Activated CD4-positive, alpha-beta T cell treated with anti-CD3 and anti-CD28 coated beads for 36 hours (primary cell): Measurements from ENCODE around the gene DGKD. TPM values are rescaled to one million over a fixed set of nuclear protein-coding genes. Genes with fewer than 3 reads are reported as not detected.

ENCODE experiments used
- ATAC-seq: fragments of 200-7000 bp; cut with Tn5 transposase; one replicate; pipeline ENCODE4 v1.10.0; 2021; ENCODE audit warnings: mild to moderate bottlenecking, moderate library complexity
- CTCF ChIA-PET: fragments of 350-600 bp; sonication (Branson Sonifier 250); formaldehyde crosslinking; loops from one replicate; lab custom pipeline; 2021; ENCODE audit warnings: antibody characterized with exemption; lab: Charles Lee
- POLR2A ChIA-PET: fragments of 350-600 bp; sonication (Branson Sonifier 250); formaldehyde crosslinking; loops from one replicate; lab custom pipeline; 2021; ENCODE audit warnings: antibody characterized with exemption, inconsistent platforms; lab: Charles Lee
- DNase-seq: peaks from one replicate; pipeline ENCODE4 v3.0.0-alpha.2; 2020
- H3K27ac Mint-ChIP-seq: one replicate; pipeline ENCODE4 v1.8.0; 2021; ENCODE audit warnings: mixed read lengths
- H3K27me3 Mint-ChIP-seq: one replicate; pipeline ENCODE4 v1.8.0; 2021; ENCODE audit warnings: mixed read lengths
- H3K36me3 Mint-ChIP-seq: one replicate; pipeline ENCODE4 v1.8.0; 2021; ENCODE audit warnings: low read depth, mixed read lengths
- H3K4me1 Mint-ChIP-seq: one replicate; pipeline ENCODE4 v1.8.0; 2021; ENCODE audit warnings: mixed read lengths
- H3K4me3 Mint-ChIP-seq: one replicate; pipeline ENCODE4 v1.8.0; 2021; ENCODE audit warnings: mild to moderate bottlenecking, moderate library complexity, mixed read lengths
- H3K9me3 Mint-ChIP-seq: one replicate; pipeline ENCODE4 v1.8.0; 2021; ENCODE audit warnings: low read depth, mixed read lengths
- intact Hi-C, 2 experiments: fragments of 100-400 bp; cut with DNase I in 1 of 2; cut with micrococcal nuclease in 1 of 2; formaldehyde crosslinking; loops; one replicate each; pipeline versions ENCODE4 v1.14.2 to v1.15.1; 2022 to 2024; cut with DNase I, micrococcal nuclease
- total RNA-seq, 2 experiments: library from RNA; stranded (reverse); gene quantifications; one replicate each; pipeline ENCODE4 v1.2.3, GENCODE V29; 2021

The DGKD gene
- total RNA-seq, 2 experiments from 2014 or later = 57.0 to 62.6 TPM

GRCh38 chr2:233361297-233361696 is 7.0 kb downstream of the DGKD start:
- DNase-seq (no peak), ATAC-seq (no peak)
- H3K9me3 Mint-ChIP-seq = peaks cover 4% of the 10 kb centered on the region
- H3K36me3 Mint-ChIP-seq = peaks cover 42% of the 10 kb centered on the region
- POLR2A ChIA-PET = no interaction called here
- H3K4me1 Mint-ChIP-seq = peaks cover 54% of the 10 kb centered on the region
- no peaks in the 10 kb centered on the region for H3K27me3 Mint-ChIP-seq
- CTCF ChIA-PET = interaction anchor here (0.7 to 1.5 kb wide), 2 partner anchors 11 to 18 kb away, joined by 3 read pairs; no protein-coding TSS in a partner anchor
- H3K4me3 Mint-ChIP-seq = no peak overlapping the region
- intact Hi-C loops = no loop called here
- H3K27ac Mint-ChIP-seq = peak overlapping the region; percentile 19

- CTCF ChIA-PET = interaction anchor here (1.1 to 1.4 kb wide), 2 partner anchors 9 to 24 kb away, joined by 3 read pairs; no protein-coding TSS in a partner anchor
- H3K36me3 Mint-ChIP-seq = peaks cover 31% of the 10 kb centered on the region
Measured at GRCh38 chr2:233362742-233363141, 8.4 kb downstream of the DGKD start.

GRCh38 chr2:233363744-233364235 is 9.5 kb downstream of the DGKD start:
- Mint-ChIP-seq H3K27ac (no peak overlapping the region), H3K4me1 (peaks cover 45% of the 10 kb centered on the region), H3K4me3 (no peak overlapping the region), H3K27me3 (no peaks in the 10 kb centered on the region), H3K36me3 (peaks cover 24% of the 10 kb centered on the region), H3K9me3 (peaks cover 4% of the 10 kb centered on the region)
- DNase-seq = no peak
- ChIA-PET CTCF (interaction anchor here (0.6 to 1.4 kb wide), 3 partner anchors 10 to 26 kb away, joined by 3 read pairs; no protein-coding TSS in a partner anchor), POLR2A (no interaction called here)
- ATAC-seq = peak; percentile 65
- intact Hi-C loops = no loop called here

More at GRCh38 chr2:233362742-233363141, 8.4 kb downstream of the DGKD start:
- Mint-ChIP-seq H3K27ac (no peak overlapping the region), H3K9me3 (peaks cover 4% of the 10 kb centered on the region), H3K4me3 (no peak overlapping the region), H3K27me3 (no peaks in the 10 kb centered on the region), H3K4me1 (peaks cover 47% of the 10 kb centered on the region)
- POLR2A ChIA-PET = interaction anchor here (0.7 kb wide), 1 partner anchor 23 kb away, joined by 5 read pairs; no protein-coding TSS in a partner anchor
- no peak for ATAC-seq
- no peak for DNase-seq
- intact Hi-C loops = no loop called here

GRCh38 chr2:233365861-233366520 is 11.7 kb downstream of the DGKD start:
- no peaks in the 10 kb centered on the region for H3K27me3 Mint-ChIP-seq
- ATAC-seq = no peak
- H3K4me1 Mint-ChIP-seq = peaks cover 41% of the 10 kb centered on the region
- H3K9me3 Mint-ChIP-seq = peaks cover 4% of the 10 kb centered on the region
- H3K36me3 Mint-ChIP-seq = peaks cover 16% of the 10 kb centered on the region
- DNase-seq = no peak
- CTCF ChIA-PET = interaction anchor here (0.5 to 1.2 kb wide), 6 partner anchors 10 to 627 kb away, joined by 3 to 5 read pairs (median 4); partner anchors contain the start of gene DGKD
- intact Hi-C loops = no loop called here
- POLR2A ChIA-PET = interaction anchor here (0.6 kb wide), 2 partner anchors 12 to 23 kb away, joined by 3 to 4 read pairs; no protein-coding TSS in a partner anchor
- no peak overlapping the region for H3K27ac Mint-ChIP-seq
- H3K4me3 Mint-ChIP-seq = no peak overlapping the region

GRCh38 chr2:233367586-233367985 is 13.3 kb downstream of the DGKD start:
- Mint-ChIP-seq H3K27me3 (no peaks in the 10 kb centered on the region), H3K4me1 (peaks cover 41% of the 10 kb centered on the region), H3K9me3 (peaks cover 4% of the 10 kb centered on the region), H3K4me3 (no peak overlapping the region), H3K27ac (no peak overlapping the region), H3K36me3 (peaks cover 13% of the 10 kb centered on the region)
- ChIA-PET POLR2A (no interaction called here), CTCF (interaction anchor here (0.9 to 1.2 kb wide), 2 partner anchors 10 to 75 kb away, joined by 4 read pairs; no protein-coding TSS in a partner anchor)
- ATAC-seq (no peak), DNase-seq (no peak)
- intact Hi-C loops = no loop called here

- intact Hi-C loops = no loop called here
- H3K27ac Mint-ChIP-seq = peak overlapping the region; percentile 22
- H3K9me3 Mint-ChIP-seq = peaks cover 1% of the 10 kb centered on the region
- H3K4me1 Mint-ChIP-seq = peaks cover 43% of the 10 kb centered on the region
- no peak for ATAC-seq
- peaks cover 13% of the 10 kb centered on the region for H3K36me3 Mint-ChIP-seq
- H3K4me3 Mint-ChIP-seq = no peak overlapping the region
- POLR2A ChIA-PET = no interaction called here
- DNase-seq = no peak
- H3K27me3 Mint-ChIP-seq = no peaks in the 10 kb centered on the region
- CTCF ChIA-PET = no interaction called here
Measured at GRCh38 chr2:233368756-233369155, 14.5 kb downstream of the DGKD start.

GRCh38 chr2:233369462-233369861 is 15.2 kb downstream of the DGKD start:
- DNase-seq = no peak
- Mint-ChIP-seq H3K27ac (no peak overlapping the region), H3K9me3 (no peaks in the 10 kb centered on the region), H3K4me1 (peaks cover 40% of the 10 kb centered on the region), H3K36me3 (peaks cover 10% of the 10 kb centered on the region), H3K4me3 (no peak overlapping the region), H3K27me3 (no peaks in the 10 kb centered on the region)
- ChIA-PET POLR2A (no interaction called here), CTCF (no interaction called here)
- ATAC-seq = no peak
- intact Hi-C loops = no loop called here

GRCh38 chr2:233369897-233370685 is 15.8 kb downstream of the DGKD start:
- no peaks in the 10 kb centered on the region for H3K27me3 Mint-ChIP-seq
- H3K4me1 Mint-ChIP-seq = peaks cover 38% of the 10 kb centered on the region
- H3K4me3 Mint-ChIP-seq = no peak overlapping the region
- ChIA-PET CTCF (no interaction called here), POLR2A (no interaction called here)
- intact Hi-C loops = no loop called here
- no peaks in the 10 kb centered on the region for H3K9me3 Mint-ChIP-seq
- no peak overlapping the region for H3K27ac Mint-ChIP-seq
- DNase-seq = no peak
- no peak for ATAC-seq
- H3K36me3 Mint-ChIP-seq = peaks cover 8% of the 10 kb centered on the region

- H3K27ac Mint-ChIP-seq = no peak overlapping the region
- intact Hi-C loops = no loop called here
- ChIA-PET CTCF (interaction anchor here (0.8 kb wide), 1 partner anchor 14 kb away, joined by 5 read pairs; no protein-coding TSS in a partner anchor), POLR2A (interaction anchor here (0.5 to 0.6 kb wide), 2 partner anchors 16 to 31 kb away, joined by 3 read pairs; no protein-coding TSS in a partner anchor)
- no peak for ATAC-seq
- peaks cover 27% of the 10 kb centered on the region for H3K4me1 Mint-ChIP-seq
- H3K36me3 Mint-ChIP-seq = peaks cover 11% of the 10 kb centered on the region
- no peaks in the 10 kb centered on the region for H3K9me3 Mint-ChIP-seq
- H3K27me3 Mint-ChIP-seq = no peaks in the 10 kb centered on the region
- DNase-seq = no peak
- H3K4me3 Mint-ChIP-seq = no peak overlapping the region
Measured at GRCh38 chr2:233371641-233372040, 17.3 kb downstream of the DGKD start.

GRCh38 chr2:233372855-233373254 is 18.6 kb downstream of the DGKD start:
- intact Hi-C loops = no loop called here
- no peak for DNase-seq
- Mint-ChIP-seq H3K27ac (no peak overlapping the region), H3K4me1 (peaks cover 24% of the 10 kb centered on the region), H3K4me3 (no peak overlapping the region), H3K36me3 (peaks cover 19% of the 10 kb centered on the region), H3K9me3 (no peaks in the 10 kb centered on the region), H3K27me3 (no peaks in the 10 kb centered on the region)
- ChIA-PET POLR2A (interaction anchor here (0.6 kb wide), 1 partner anchor 926 kb away, joined by 3 read pairs; no protein-coding TSS in a partner anchor), CTCF (interaction anchor here (1.0 to 1.4 kb wide), 4 partner anchors 11 to 70 kb away, joined by 3 to 10 read pairs (median 3); no protein-coding TSS in a partner anchor)
- no peak for ATAC-seq

GRCh38 chr2:233373316-233373715 is 19.0 kb downstream of the DGKD start:
- DNase-seq = no peak
- Mint-ChIP-seq H3K4me1 (peaks cover 22% of the 10 kb centered on the region), H3K27me3 (no peaks in the 10 kb centered on the region), H3K36me3 (peaks cover 19% of the 10 kb centered on the region), H3K9me3 (no peaks in the 10 kb centered on the region), H3K4me3 (no peak overlapping the region), H3K27ac (no peak overlapping the region)
- ATAC-seq = no peak
- ChIA-PET POLR2A (no interaction called here), CTCF (interaction anchor here (1.0 to 1.4 kb wide), 4 partner anchors 11 to 70 kb away, joined by 3 to 10 read pairs (median 3); no protein-coding TSS in a partner anchor)
- intact Hi-C loops = no loop called here
